ENCODE measurements around the gene ALDH18A1. TPM values are rescaled to one million over a fixed set of nuclear protein-coding genes. Genes with fewer than 3 reads are reported as not detected.

ALDH18A1 gene
- total RNA-seq, 4 donors from 2014 or later: 66.6 to 134 (median 96.5) TPM

DNA sequence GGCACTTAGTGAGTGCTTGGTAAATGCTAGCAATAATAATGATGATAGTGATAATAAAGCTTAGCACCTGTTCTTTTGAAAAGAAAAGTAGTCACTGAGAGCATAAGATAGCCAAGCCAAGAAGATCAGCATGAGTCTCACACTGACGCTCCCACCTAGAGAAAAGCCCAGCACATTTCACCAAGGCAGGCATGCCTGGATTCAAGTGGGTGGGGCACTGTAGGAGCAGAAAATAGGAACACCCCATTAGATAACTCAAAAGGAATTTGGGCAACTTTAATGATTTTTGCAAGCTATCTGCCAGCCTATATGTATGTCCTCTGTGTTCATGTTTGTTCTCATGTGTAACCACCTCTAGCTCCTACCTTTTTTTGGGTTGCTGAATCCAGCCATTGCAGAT, 77.2 kb downstream of the ALDH18A1 start:
- H3K9me3 ChIP-seq: no peaks in the 10 kb centered on the region
- H3K27ac ChIP-seq: no peak overlapping the region
- DNase-seq: no peak
- H3K4me1 ChIP-seq: no peaks in the 10 kb centered on the region
- H3K4me3 ChIP-seq (replicated peaks in 1 of 3): no peak overlapping the region
- TF ChIP-seq, protein P1, sequence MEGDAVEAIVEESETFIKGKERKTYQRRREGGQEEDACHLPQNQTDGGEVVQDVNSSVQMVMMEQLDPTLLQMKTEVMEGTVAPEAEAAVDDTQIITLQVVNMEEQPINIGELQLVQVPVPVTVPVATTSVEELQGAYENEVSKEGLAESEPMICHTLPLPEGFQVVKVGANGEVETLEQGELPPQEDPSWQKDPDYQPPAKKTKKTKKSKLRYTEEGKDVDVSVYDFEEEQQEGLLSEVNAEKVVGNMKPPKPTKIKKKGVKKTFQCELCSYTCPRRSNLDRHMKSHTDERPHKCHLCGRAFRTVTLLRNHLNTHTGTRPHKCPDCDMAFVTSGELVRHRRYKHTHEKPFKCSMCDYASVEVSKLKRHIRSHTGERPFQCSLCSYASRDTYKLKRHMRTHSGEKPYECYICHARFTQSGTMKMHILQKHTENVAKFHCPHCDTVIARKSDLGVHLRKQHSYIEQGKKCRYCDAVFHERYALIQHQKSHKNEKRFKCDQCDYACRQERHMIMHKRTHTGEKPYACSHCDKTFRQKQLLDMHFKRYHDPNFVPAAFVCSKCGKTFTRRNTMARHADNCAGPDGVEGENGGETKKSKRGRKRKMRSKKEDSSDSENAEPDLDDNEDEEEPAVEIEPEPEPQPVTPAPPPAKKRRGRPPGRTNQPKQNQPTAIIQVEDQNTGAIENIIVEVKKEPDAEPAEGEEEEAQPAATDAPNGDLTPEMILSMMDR (IDR thresholded peaks at IDR 0.05): no peak
- no peak for TF ChIP-seq POLR2A (IDR thresholded peaks at IDR 0.05)
- intact Hi-C loops (cut with DNase I): no loop called here
- 91 to 97% methylated on average over 1 of the region's 1 CpG for WGBS, 2 donors
- no peaks in the 10 kb centered on the region for H3K36me3 ChIP-seq
- no peaks in the 10 kb centered on the region for H3K27me3 ChIP-seq

DNA sequence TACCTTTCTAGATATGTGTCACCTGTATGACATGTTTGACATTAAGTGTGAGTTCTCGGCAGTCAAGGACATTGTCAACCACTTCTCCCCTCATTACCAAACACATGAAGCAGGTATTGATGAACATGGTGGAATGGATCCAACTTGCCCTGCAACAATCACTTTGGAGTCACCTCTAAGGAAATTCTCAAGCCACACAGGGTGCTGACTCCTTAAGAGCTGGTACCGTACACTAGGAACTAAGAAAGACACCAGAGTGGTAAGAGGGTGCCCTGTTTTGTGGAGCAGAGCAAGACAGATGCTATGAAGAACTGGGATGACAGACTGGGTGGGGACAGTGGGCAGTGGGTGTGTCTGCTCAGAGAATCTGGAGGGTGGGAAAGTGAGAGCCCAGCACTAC, 77.9 kb downstream of the ALDH18A1 start:
- Histone ChIP-seq H3K4me1 (no peaks in the 10 kb centered on the region), H3K27me3 (no peaks in the 10 kb centered on the region), H3K27ac (no peak overlapping the region), H3K36me3 (no peaks in the 10 kb centered on the region), H3K4me3 (replicated peaks in 1 of 3) (no peak overlapping the region), H3K9me3 (no peaks in the 10 kb centered on the region)
- WGBS, 2 donors: 82 to 86% methylated on average over 2 of the region's 2 CpGs
- DNase-seq: no peak
- intact Hi-C loops (cut with DNase I): no loop called here
- TF ChIP-seq, protein P1 (IDR thresholded peaks at IDR 0.05): no peak
- no peak for TF ChIP-seq POLR2A (IDR thresholded peaks at IDR 0.05)

DNA sequence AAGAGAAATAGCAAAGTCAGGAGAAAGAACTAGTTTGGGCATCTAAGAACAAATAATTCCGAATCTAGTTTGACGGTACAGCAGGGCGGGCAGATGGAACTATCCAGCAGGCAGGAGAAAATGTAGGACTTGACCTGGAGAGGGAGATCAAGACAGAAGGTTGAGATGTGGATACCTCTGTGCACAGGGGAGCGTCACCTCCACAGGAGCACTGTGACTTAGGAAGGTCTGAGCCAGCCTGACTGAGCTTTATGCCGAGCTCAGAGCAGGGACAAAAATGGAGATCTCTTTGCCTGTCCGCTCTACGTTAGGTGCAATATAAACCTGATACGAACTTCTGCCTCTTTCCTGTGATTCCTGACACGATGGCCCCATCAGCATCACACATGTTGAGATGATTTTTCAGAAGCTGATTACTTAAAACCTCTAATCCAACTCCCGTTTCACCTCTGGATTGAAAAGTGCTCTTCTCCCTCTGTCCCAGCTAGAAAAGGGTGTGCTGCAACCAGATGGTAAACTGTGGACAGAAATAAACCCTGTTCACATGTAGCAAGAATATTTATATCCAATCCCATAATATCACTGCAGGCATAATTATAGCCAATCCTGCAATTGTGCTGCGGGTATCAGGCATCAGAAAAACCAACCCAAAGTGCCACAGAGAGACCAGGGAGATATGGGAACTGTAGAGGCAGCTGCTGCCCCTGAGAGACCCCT, 81.7 kb downstream of the ALDH18A1 start:
- no peaks in the 10 kb centered on the region for H3K36me3 ChIP-seq
- no peaks in the 10 kb centered on the region for H3K9me3 ChIP-seq
- intact Hi-C loops (cut with DNase I): no loop called here
- WGBS, 2 donors: 63 to 82% methylated on average over 11 of the region's 11 CpGs
- H3K27ac ChIP-seq: no peak overlapping the region
- H3K4me1 ChIP-seq: no peaks in the 10 kb centered on the region
- no peak overlapping the region for H3K4me3 ChIP-seq (replicated peaks in 1 of 3)
- no peak for TF ChIP-seq POLR2A (IDR thresholded peaks at IDR 0.05)
- H3K27me3 ChIP-seq: no peaks in the 10 kb centered on the region
- no peak for DNase-seq

DNA sequence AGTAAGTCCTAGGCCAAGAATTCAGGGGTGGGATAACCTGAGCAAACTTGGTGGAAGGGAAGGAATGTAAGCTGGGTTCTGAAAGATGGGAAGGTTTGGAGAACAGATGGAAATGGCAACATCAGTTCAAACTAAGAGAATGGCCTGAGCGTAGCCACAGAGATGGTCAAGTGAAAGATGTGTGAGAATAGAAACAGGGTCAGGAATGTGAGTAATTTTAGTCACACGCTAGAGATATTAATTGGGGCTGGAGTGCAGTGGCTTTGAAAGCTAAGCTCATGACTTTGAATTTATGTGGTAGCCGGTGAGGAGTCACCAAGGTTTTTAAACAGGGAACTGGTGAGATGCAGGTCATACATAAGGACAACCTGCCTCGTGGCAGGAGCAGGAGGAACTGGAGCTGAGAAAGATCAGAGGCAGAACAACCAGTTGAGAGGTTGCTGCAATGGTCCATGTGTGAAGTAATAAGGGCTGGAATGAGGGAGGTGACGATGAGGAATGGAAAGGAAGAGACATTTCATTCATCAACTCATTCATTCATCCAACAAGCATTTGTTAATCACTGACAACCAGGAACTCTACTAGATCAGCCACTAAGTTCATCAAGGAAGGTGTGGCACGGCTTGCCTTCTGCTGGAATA, 82.4 kb downstream of the ALDH18A1 start:
- intact Hi-C loops (cut with DNase I): no loop called here
- no peaks in the 10 kb centered on the region for H3K9me3 ChIP-seq
- H3K4me3 ChIP-seq (replicated peaks in 1 of 3): no peak overlapping the region
- DNase-seq: no peak
- no peaks in the 10 kb centered on the region for H3K27me3 ChIP-seq
- H3K4me1 ChIP-seq: no peaks in the 10 kb centered on the region
- H3K36me3 ChIP-seq: no peaks in the 10 kb centered on the region
- TF ChIP-seq, protein P1 (IDR thresholded peaks at IDR 0.05): no peak
- no peak for TF ChIP-seq POLR2A (IDR thresholded peaks at IDR 0.05)
- no peak overlapping the region for H3K27ac ChIP-seq
- WGBS, 2 donors: 86 to 90% methylated on average over 6 of the region's 6 CpGs

DNA sequence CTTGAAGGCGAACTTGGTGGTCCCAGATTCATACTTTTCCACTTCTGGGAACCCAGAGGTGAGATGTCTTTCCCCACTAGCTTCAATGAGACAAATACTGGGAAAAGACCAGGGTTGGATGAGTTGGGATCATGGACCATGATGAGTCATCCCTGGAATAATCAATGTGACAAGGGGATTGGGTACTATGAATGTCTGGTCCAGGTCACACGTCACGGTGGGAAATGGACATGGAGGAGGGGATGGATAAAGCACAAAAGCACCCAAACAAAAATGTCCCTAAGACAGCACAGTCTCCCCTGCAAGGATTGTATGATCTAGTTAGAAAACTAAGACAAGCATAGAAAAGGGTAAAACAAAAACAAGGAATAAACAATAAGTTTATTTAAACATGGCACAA, 83.0 kb downstream of the ALDH18A1 start:
- Histone ChIP-seq H3K36me3 (no peaks in the 10 kb centered on the region), H3K9me3 (no peaks in the 10 kb centered on the region), H3K4me3 (replicated peaks in 1 of 3) (no peak overlapping the region), H3K27ac (no peak overlapping the region), H3K27me3 (no peaks in the 10 kb centered on the region), H3K4me1 (no peaks in the 10 kb centered on the region)
- TF ChIP-seq, protein P1 (IDR thresholded peaks at IDR 0.05): no peak
- no peak for TF ChIP-seq POLR2A (IDR thresholded peaks at IDR 0.05)
- DNase-seq: no peak
- intact Hi-C loops (cut with DNase I): no loop called here
- 92 to 95% methylated on average over 3 of the region's 3 CpGs for WGBS, 2 donors

Measured in thyroid gland (tissue), 4 donors.